Cardiac muscle cell (in vitro differentiated cells and primary cell): ENCODE results near the gene CDH10. TPM values are rescaled to one million over a fixed set of nuclear protein-coding genes. Genes with fewer than 3 reads are reported as not detected.

Experiments used
- DNase-seq, 2 donors: peaks; one replicate each; pipeline versions ENCODE4 v3.0.0 to v3.0.0-alpha.2; 2010 to 2017; ENCODE audit warnings: low read depth in 1 of 2, low spot score in 1 of 2
- H3K27ac ChIP-seq: fragments of 200-600 bp; sonication (generic); 2 replicates; pipeline ENCODE4 v1.5.1; 2016
- H3K27me3 ChIP-seq: fragments of 200-600 bp; sonication (generic); 2 replicates; pipeline ENCODE4 v1.6.0; 2016; ENCODE audit warnings: control low read depth
- H3K36me3 ChIP-seq: fragments of 200-600 bp; sonication (generic); 2 replicates; pipeline ENCODE4 v1.5.1; 2016; ENCODE audit warnings: control low read depth
- H3K4me1 ChIP-seq: fragments of 200-600 bp; sonication (generic); 2 replicates; pipeline ENCODE4 v1.8.1; 2017; ENCODE audit warnings: low read depth, mild to moderate bottlenecking, mixed run types
- H3K4me3 ChIP-seq: fragments of 200-600 bp; sonication (generic); 2 replicates; pipeline ENCODE4 v1.5.1; 2016; ENCODE audit warnings: mild to moderate bottlenecking
- H3K9me3 ChIP-seq: fragments of 200-600 bp; sonication (generic); 2 replicates; pipeline ENCODE4 v1.5.1; 2017; ENCODE audit warnings: low read depth, mild to moderate bottlenecking, control low read depth
- polyA plus RNA-seq: library from polyadenylated mRNA; unstranded; fragments of >200 nt; fragmentation: Nextera tagmentation; extraction: Ambion mirVana; gene quantifications from 2 replicates; pipeline ENCODE4 v1.2.1, GENCODE V29; 2016
- total RNA-seq: library from RNA; depleted of rRNA; stranded (reverse); fragments of >200 nt; gene quantifications from 2 replicates; pipeline ENCODE4 v1.2.3, GENCODE V29; 2016
- TF ChIP-seq, protein P1 (sequence below): IDR thresholded peaks from 2 replicates; pipeline ENCODE4 v1.5.1; 2012; ENCODE audit warnings: low read depth, mild to moderate bottlenecking, low read length

CDH10 gene
- total and polyA plus RNA-seq, 2 experiments from 2014 or later: 1.6 to 1.9 TPM

DNA sequence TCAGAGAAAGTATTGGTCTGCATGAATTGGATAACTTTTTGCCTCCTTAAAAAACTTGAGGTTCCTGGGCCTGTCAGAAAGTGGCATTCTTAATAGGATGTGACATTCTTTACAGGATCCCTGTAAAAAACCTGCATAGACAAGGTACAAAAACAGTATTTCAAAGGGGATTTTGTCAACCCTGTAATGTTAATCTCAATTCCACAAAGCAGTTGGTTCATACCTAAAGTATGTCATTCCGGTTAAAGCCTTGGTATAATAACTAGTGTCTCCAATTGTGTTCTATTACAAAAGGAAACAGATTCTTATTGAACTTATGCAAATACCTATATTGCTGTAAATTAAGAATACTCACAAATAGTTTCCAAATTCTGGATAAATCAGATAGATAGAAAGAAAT lies 169.7 kb downstream of the CDH10 start:
- Histone ChIP-seq H3K27me3 (no peaks in the 10 kb centered on the region), H3K4me1 (peaks cover 17% of the 10 kb centered on the region), H3K4me3 (no peak overlapping the region), H3K36me3 (no peaks in the 10 kb centered on the region), H3K27ac (no peak overlapping the region), H3K9me3 (no peaks in the 10 kb centered on the region)
- TF ChIP-seq, protein P1, sequence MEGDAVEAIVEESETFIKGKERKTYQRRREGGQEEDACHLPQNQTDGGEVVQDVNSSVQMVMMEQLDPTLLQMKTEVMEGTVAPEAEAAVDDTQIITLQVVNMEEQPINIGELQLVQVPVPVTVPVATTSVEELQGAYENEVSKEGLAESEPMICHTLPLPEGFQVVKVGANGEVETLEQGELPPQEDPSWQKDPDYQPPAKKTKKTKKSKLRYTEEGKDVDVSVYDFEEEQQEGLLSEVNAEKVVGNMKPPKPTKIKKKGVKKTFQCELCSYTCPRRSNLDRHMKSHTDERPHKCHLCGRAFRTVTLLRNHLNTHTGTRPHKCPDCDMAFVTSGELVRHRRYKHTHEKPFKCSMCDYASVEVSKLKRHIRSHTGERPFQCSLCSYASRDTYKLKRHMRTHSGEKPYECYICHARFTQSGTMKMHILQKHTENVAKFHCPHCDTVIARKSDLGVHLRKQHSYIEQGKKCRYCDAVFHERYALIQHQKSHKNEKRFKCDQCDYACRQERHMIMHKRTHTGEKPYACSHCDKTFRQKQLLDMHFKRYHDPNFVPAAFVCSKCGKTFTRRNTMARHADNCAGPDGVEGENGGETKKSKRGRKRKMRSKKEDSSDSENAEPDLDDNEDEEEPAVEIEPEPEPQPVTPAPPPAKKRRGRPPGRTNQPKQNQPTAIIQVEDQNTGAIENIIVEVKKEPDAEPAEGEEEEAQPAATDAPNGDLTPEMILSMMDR: no peak
- DNase-seq: no peak

DNA sequence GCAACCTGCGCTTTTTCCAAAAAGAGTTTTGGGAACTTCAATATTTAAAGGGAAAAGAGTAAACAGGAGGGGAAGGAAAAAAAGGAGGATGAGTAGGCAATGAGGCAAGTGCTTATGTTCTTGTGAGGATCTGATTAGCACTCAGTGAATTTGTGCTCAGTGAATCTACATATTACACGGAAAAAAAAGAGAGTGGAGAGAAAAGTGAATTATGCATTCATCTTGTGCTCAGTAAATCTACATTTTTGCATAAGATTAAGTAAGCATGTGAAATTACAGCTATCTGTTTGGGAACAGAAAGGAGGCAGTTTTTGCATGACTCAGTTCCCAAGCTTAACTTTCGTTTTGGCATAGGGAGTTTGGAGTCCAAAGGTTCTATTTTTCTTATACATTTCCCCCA lies 170.1 kb downstream of the CDH10 start:
- Histone ChIP-seq H3K4me1 (peaks cover 17% of the 10 kb centered on the region), H3K27ac (no peak overlapping the region), H3K4me3 (no peak overlapping the region), H3K36me3 (no peaks in the 10 kb centered on the region), H3K27me3 (no peaks in the 10 kb centered on the region), H3K9me3 (no peaks in the 10 kb centered on the region)
- TF ChIP-seq, protein P1: no peak
- DNase-seq: no peak

DNA sequence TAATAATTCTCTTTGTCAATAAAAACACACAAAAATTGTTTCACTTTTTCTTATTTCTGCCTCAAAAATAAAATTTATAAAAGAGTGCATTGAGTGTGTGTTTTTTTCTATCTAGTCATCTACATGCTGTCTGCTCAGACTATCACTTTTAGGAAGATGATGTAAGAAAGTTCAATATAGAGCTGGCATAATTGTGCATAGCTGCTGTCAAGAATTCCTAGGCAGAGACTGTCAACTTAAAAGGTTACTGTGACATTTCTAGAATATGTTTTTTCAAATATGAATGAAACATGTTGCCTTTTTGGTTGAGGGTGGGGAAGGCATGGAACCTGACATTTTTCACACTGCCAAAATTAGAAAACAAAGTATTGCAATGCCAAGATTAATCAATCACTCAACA lies 172.3 kb downstream of the CDH10 start:
- TF ChIP-seq, protein P1: no peak
- no peaks in the 10 kb centered on the region for H3K36me3 ChIP-seq
- DNase-seq: no peak
- H3K27ac ChIP-seq: no peak overlapping the region
- H3K4me1 ChIP-seq: peaks cover 12% of the 10 kb centered on the region
- H3K9me3 ChIP-seq: no peaks in the 10 kb centered on the region
- H3K27me3 ChIP-seq: no peaks in the 10 kb centered on the region
- H3K4me3 ChIP-seq: no peak overlapping the region

DNA sequence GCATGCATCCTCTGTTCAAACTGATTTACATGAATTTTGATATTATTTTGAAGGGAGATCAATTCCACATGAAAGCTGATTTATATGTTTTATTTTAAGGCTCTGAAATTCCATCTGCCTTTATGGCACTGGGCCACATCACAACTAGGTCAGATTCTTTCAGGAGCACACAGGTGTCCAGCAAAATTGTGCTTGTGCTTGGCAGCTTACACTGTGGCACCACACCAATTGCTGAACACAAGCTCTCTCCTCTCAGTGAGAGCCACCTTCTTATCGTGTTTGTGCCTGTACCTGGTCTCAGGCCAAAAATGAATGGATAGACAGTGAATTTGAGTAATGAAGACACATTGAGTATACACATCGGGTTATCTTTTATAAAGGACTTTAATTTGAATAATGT lies 200.4 kb downstream of the CDH10 start:
- no peaks in the 10 kb centered on the region for H3K36me3 ChIP-seq
- H3K4me3 ChIP-seq: no peak overlapping the region
- DNase-seq: no peak
- no peaks in the 10 kb centered on the region for H3K9me3 ChIP-seq
- TF ChIP-seq, protein P1: no peak
- no peaks in the 10 kb centered on the region for H3K4me1 ChIP-seq
- H3K27me3 ChIP-seq: no peaks in the 10 kb centered on the region
- H3K27ac ChIP-seq: no peak overlapping the region

DNA sequence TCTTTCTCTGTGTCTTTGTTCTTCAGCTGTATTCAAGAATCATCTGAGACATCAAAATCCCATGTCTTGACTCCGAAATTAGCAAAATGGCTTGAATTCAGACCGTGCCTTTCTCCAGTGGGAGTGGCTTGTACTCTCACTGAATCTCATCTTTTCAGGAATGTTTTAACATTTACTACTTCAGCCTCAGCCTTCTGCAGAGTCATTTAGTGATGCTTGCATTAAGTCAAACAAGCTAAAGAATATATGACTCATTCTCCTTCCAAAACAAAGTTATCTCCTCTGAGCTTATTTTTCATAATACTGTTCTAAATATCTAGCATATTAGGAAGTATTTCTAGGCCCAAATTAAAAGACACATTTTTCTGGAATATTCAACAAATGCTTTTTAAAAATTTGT lies 205.3 kb downstream of the CDH10 start:
- no peak for DNase-seq
- TF ChIP-seq, protein P1: no peak
- Histone ChIP-seq H3K27ac (no peak overlapping the region), H3K4me1 (no peaks in the 10 kb centered on the region), H3K27me3 (no peaks in the 10 kb centered on the region), H3K36me3 (no peaks in the 10 kb centered on the region), H3K9me3 (no peaks in the 10 kb centered on the region), H3K4me3 (no peak overlapping the region)
